ENCODE results near the gene TDRD7. TPM values are rescaled to one million over a fixed set of nuclear protein-coding genes. Genes with fewer than 3 reads are reported as not detected.

Gene TDRD7
- polyA plus RNA-seq, 1 experiment, result 5.4 TPM

DNA sequence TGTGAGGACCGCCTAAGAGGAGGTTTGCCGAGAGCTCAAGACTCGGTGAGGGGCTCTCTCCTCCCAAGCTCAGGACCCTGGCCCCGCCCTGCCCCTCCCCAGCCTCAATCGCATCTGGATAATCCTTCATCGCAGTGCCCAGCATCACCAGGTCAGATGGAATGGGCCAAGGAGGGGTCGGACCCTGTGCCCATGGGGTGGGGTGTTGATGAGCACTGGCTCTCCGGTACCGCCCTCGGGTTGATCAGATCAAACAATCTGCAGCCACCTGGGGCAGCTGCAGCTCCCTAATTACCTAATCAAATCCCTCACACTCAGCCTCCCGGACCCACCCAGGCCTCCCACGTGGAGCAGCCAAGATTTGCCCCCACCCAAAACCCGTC, 24.4 kb upstream of the TDRD7 start:
- Histone ChIP-seq H3K27me3 (ENCODE audit: control insufficient read depth, insufficient read depth, low read length) (peaks cover 2% of the 10 kb centered on the region), H3K4me3 (ENCODE audit: low read depth, low read length) (no peak overlapping the region), H3K36me3 (ENCODE audit: control insufficient read depth, insufficient read depth, low read length) (no peaks in the 10 kb centered on the region)
- no peak for DNase-seq (ENCODE audit: low read depth)
- POLR2A ChIA-PET, result no interaction called here
- TF ChIP-seq, protein P1, sequence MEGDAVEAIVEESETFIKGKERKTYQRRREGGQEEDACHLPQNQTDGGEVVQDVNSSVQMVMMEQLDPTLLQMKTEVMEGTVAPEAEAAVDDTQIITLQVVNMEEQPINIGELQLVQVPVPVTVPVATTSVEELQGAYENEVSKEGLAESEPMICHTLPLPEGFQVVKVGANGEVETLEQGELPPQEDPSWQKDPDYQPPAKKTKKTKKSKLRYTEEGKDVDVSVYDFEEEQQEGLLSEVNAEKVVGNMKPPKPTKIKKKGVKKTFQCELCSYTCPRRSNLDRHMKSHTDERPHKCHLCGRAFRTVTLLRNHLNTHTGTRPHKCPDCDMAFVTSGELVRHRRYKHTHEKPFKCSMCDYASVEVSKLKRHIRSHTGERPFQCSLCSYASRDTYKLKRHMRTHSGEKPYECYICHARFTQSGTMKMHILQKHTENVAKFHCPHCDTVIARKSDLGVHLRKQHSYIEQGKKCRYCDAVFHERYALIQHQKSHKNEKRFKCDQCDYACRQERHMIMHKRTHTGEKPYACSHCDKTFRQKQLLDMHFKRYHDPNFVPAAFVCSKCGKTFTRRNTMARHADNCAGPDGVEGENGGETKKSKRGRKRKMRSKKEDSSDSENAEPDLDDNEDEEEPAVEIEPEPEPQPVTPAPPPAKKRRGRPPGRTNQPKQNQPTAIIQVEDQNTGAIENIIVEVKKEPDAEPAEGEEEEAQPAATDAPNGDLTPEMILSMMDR (IDR thresholded peaks at IDR 0.05; ENCODE audit: insufficient read depth, low read depth, low read length), result no peak
- CTCF ChIA-PET, result interaction anchor here (0.6 to 3.5 kb wide), 20 partner anchors 11 to 542 kb away, joined by 3 to 50 read pairs (median 4); partner anchors contain the start of genes TDRD7 and ZNF782

GRCh38 chr9:97387936-97388684, 23.8 kb upstream of the TDRD7 start:
- ChIA-PET POLR2A (no interaction called here), CTCF (interaction anchor here (0.6 to 3.5 kb wide), 11 partner anchors 11 to 534 kb away, joined by 3 to 50 read pairs (median 7); partner anchors contain the start of genes TDRD7 and ZNF782)
- Histone ChIP-seq H3K4me3 (ENCODE audit: low read depth, low read length) (no peak overlapping the region), H3K36me3 (ENCODE audit: control insufficient read depth, insufficient read depth, low read length) (no peaks in the 10 kb centered on the region), H3K27me3 (ENCODE audit: control insufficient read depth, insufficient read depth, low read length) (peaks cover 2% of the 10 kb centered on the region)
- DNase-seq (ENCODE audit: low read depth), result no peak
- TF ChIP-seq, protein P1 (IDR thresholded peaks at IDR 0.05; ENCODE audit: insufficient read depth, low read depth, low read length), result no peak

DNA sequence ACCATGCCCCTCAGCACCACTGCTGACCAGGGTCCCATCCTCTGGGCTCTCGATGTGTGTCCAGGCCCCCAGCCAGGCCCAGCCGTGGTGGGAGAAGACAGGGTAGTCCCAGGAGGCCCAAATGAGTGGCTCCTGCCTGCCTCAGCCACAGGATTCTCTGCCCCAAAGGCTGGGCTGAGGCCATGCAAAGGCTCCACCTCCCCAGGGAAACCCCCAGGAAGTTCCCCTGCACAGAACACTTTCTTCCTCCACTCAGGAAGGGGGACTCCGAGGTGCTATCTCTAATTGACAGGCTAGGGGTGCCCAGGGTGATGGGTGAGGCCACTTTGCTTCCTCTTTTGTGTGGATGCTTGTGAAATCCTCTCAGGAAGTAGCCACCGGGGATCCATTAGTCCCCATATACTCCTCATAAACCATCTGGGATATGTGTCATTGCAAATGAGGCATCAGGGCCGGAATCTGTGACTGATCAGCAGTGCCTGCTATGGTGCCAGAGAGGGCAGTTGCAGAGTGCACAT, 23.1 kb upstream of the TDRD7 start:
- Histone ChIP-seq H3K4me3 (ENCODE audit: low read depth, low read length) (no peak overlapping the region), H3K27me3 (ENCODE audit: control insufficient read depth, insufficient read depth, low read length) (peaks cover 3% of the 10 kb centered on the region), H3K36me3 (ENCODE audit: control insufficient read depth, insufficient read depth, low read length) (no peaks in the 10 kb centered on the region)
- no peak for DNase-seq (ENCODE audit: low read depth)
- POLR2A ChIA-PET, result no interaction called here
- TF ChIP-seq, protein P1 (IDR thresholded peaks at IDR 0.05; ENCODE audit: insufficient read depth, low read depth, low read length), result no peak
- CTCF ChIA-PET, result interaction anchor here (0.6 to 2.8 kb wide), 2 partner anchors 10 to 266 kb away, joined by 3 to 50 read pairs; no protein-coding TSS in a partner anchor

DNA sequence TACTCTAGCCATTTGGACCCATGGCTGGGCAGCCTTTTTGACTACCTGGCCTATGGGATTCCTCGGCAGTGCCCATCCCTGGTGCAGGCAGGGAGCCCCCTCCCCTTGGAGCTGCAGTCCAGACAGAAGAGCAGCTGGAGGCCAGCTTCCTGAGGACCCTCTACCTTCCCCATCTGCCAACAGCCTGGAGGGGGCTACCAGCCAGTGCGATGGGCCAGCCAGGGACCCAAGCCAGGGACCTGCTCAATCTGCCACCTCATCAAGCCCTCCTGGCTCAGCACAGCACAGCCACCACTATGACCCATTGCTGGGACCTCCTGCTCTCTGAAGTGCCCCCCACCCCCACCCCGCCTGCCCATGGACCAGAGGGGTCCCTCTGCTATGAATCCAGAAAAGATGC, 22.6 kb upstream of the TDRD7 start:
- TF ChIP-seq, protein P1 (IDR thresholded peaks at IDR 0.05; ENCODE audit: insufficient read depth, low read depth, low read length), result no peak
- H3K36me3 ChIP-seq (ENCODE audit: control insufficient read depth, insufficient read depth, low read length), result no peaks in the 10 kb centered on the region
- CTCF ChIA-PET, result no interaction called here
- peaks cover 3% of the 10 kb centered on the region for H3K27me3 ChIP-seq (ENCODE audit: control insufficient read depth, insufficient read depth, low read length)
- POLR2A ChIA-PET, result no interaction called here
- no peak overlapping the region for H3K4me3 ChIP-seq (ENCODE audit: low read depth, low read length)
- DNase-seq (ENCODE audit: low read depth), result no peak

DNA sequence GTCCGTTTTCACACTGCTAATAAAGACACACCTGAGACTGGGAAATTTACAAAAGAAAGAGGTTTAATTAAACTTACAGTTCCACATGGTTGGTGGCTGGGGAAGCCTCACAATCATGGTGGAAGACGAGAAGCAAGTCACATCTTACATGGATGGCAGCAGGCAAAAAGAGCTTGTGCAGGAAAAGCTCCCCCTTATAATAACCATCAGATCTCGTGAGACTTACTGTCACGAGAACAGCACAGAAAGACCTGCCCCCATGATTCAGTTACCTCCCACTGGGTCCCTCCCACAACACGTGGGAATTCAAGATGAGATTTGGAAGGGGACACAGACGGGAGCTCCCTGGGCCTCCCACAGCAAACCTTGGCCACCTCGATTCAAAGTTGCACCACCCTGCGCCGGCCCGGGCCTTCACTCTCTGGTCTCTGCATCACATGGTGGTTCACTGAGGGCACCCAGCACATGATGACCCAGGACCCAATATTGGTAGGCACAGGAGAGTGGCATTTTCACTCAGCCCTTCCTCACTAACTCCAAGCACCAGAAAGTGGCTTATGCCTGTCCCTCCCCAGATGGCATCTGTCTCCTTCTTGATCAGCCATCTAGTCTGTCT, 21.0 kb upstream of the TDRD7 start:
- CTCF ChIA-PET, result no interaction called here
- H3K36me3 ChIP-seq (ENCODE audit: control insufficient read depth, insufficient read depth, low read length), result no peaks in the 10 kb centered on the region
- TF ChIP-seq, protein P1 (IDR thresholded peaks at IDR 0.05; ENCODE audit: insufficient read depth, low read depth, low read length), result no peak
- POLR2A ChIA-PET, result no interaction called here
- no peak overlapping the region for H3K4me3 ChIP-seq (ENCODE audit: low read depth, low read length)
- peaks cover 3% of the 10 kb centered on the region for H3K27me3 ChIP-seq (ENCODE audit: control insufficient read depth, insufficient read depth, low read length)
- DNase-seq (ENCODE audit: low read depth), result no peak
